Activated naive CD4-positive, alpha-beta T cell treated with anti-CD3 and anti-CD28 coated beads, Interleukin-2, amount 50 U/mL, for 24 hours (primary cell): ENCODE measurements around the gene GLIS1.

ENCODE experiments used
- H3K27ac Mint-ChIP-seq: one replicate; pipeline ENCODE4 v1.8.0; 2021; ENCODE audit warnings: mild to moderate bottlenecking, mixed read lengths
- H3K27me3 Mint-ChIP-seq: one replicate; pipeline ENCODE4 v1.8.0; 2021; ENCODE audit warnings: mixed read lengths
- H3K36me3 Mint-ChIP-seq: one replicate; pipeline ENCODE4 v1.8.0; 2021; ENCODE audit warnings: mixed read lengths
- H3K4me1 Mint-ChIP-seq: one replicate; pipeline ENCODE4 v1.8.0; 2021; ENCODE audit warnings: mixed read lengths
- H3K4me3 Mint-ChIP-seq: one replicate; pipeline ENCODE4 v1.8.0; 2021; ENCODE audit warnings: mild to moderate bottlenecking, mixed read lengths
- H3K9me3 Mint-ChIP-seq: one replicate; pipeline ENCODE4 v1.8.0; 2021; ENCODE audit warnings: mixed read lengths

GLIS1 gene

DNA sequence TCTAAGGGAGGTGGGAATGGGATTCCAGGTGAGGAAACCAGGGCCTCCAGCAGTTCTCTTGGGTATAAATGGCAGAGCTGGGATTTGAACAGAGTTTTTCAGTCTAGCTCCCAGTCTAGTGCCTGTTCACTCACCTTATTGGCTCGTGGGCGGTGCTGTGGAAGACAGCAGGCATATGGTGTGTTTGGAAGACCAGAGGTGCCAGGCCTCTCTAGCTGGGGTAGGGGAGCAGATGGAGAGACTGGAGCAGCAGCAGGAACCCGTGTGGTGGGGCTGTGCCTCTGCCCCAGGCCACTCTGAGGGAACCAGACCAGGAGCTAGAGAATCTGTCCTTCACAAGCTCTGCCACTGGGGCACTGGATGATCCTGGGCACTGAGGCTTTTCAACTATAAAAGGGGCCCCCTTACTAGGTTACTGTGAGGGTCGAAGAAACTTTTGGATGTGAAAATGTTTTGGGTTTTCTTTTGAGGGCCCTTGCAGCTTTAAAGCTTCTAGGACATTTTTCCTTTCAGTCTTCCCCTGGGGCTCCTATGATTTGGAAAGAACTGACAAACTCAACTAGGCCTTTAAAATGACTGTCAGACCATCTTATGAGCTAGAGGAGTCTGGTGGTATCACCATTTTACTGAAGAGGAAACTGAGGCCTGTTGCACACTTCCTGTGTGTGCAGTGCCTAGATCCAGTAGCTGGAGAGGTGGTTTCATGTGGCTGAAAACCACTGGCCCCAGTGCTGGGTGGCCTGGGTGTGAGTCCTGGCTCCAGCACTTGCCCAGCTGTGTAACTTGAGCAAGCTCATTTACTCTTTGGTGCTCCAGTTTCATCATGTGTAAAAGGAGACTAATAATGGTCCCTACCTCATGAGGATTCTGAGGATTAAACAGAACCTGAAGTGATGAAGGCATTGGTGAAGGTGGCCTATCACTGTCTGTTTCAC lies 273.7 kb downstream of the GLIS1 start:
- Mint-ChIP-seq H3K36me3 (no peaks in the 10 kb centered on the region), H3K27me3 (no peaks in the 10 kb centered on the region), H3K4me3 (no peak overlapping the region), H3K4me1 (no peaks in the 10 kb centered on the region), H3K9me3 (no peaks in the 10 kb centered on the region), H3K27ac (no peak overlapping the region)

DNA sequence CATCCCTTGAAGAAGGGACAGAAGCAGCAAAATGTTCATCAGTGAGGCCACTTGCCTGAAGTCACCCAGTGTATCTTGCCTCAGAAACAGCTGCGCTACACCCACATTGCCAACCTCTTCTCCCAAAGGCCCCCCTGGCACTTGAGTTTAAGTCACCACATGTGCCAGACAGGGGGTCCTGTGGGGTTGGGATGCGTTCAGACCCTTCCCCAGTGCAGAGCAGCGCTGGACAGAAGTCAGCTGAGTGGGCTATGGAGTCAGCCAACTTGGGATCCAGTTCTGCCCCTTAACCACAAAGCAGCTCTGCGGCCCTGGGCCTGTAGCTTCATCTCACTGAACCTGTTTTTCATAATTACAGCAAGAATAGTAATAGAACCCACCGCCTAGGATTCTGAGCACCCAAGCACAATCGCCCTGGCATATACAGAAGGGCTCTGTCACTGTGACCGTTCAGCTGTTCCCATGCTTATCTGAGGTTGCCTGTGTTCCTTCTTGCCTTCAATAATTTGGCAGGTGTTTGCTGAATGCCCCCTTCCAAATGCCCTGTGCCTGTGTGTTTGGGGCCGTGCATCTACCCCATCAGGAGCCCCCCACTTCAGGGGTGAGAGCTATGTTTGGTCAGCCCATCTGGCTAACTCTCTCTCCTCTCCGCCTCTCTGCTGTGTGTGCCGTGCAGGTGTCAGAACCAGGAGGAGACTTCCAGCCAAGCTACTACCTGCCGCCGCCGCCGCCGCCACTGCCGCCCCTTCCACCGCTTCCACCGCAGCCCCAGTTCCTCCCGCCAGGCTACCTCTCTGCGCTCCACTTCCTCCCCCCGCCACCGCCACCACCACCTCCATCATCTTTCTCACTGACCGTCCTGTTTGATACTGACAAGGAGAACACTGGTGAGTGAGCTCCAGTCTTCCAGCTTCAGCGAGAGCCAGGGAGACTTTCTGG lies 274.7 kb downstream of the GLIS1 start:
- Mint-ChIP-seq H3K27ac (no peak overlapping the region), H3K36me3 (no peaks in the 10 kb centered on the region), H3K9me3 (no peaks in the 10 kb centered on the region), H3K4me1 (no peaks in the 10 kb centered on the region), H3K27me3 (no peaks in the 10 kb centered on the region), H3K4me3 (no peak overlapping the region)

DNA sequence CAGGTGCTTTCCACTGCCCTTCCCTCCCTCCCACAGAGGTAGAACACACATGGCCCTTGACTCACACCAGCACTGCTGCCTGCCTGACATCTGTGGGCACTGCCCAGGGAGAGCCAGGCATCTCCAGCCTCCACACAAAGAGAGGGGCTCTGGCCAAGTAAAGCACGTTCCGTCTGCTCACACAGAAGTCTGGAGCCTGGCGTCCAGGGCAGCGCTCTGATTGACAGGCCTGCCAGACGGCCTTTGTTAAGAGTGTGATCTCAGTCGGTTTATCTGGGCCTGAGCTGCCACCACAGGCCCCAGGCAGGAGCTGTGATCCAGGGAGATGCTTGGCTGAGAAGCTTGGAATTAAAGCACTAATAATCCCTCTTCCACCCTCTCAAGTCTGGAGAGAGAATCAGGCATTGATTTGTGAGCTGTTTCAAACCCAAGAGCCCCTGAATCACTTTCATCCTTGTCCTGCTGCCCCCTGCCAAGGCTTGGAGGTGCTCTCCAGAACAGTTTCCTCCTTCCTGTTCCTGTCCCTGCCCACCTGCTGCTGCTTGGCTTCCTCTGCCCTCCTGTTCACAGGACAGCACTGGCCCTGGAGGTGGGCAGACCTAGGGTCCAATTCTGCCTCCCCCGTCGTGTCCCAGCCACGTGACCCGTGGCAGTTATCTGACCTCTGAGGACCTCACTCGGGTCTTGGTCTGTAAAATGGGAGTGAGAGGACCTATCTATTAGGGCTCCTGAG lies 276.0 kb downstream of the GLIS1 start:
- H3K4me3 Mint-ChIP-seq: no peak overlapping the region
- H3K27me3 Mint-ChIP-seq: no peaks in the 10 kb centered on the region
- no peaks in the 10 kb centered on the region for H3K36me3 Mint-ChIP-seq
- no peaks in the 10 kb centered on the region for H3K4me1 Mint-ChIP-seq
- H3K9me3 Mint-ChIP-seq: no peaks in the 10 kb centered on the region
- H3K27ac Mint-ChIP-seq: no peak overlapping the region

DNA sequence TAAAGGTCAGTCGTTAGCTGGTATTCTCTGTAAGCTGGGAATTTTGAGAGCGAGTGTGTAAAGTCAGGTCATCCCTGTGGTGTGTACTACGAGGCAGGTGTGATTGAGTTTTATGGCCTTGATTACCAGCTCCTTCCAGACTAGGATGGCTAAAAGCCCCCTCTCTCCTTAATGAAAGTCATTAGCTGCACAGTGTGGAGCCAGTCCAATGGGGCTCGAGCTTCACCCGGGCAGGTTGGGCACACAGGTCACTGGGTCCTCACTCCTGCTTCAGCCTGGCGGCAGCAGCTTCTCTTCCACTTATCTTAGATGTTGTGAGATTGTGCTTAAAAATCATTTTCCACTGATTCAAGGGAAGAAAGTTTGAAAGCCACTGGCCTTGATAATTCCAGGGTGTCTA lies 276.8 kb downstream of the GLIS1 start:
- no peak overlapping the region for H3K4me3 Mint-ChIP-seq
- no peaks in the 10 kb centered on the region for H3K4me1 Mint-ChIP-seq
- no peak overlapping the region for H3K27ac Mint-ChIP-seq
- H3K36me3 Mint-ChIP-seq: no peaks in the 10 kb centered on the region
- no peaks in the 10 kb centered on the region for H3K9me3 Mint-ChIP-seq
- H3K27me3 Mint-ChIP-seq: peaks cover 2% of the 10 kb centered on the region

DNA sequence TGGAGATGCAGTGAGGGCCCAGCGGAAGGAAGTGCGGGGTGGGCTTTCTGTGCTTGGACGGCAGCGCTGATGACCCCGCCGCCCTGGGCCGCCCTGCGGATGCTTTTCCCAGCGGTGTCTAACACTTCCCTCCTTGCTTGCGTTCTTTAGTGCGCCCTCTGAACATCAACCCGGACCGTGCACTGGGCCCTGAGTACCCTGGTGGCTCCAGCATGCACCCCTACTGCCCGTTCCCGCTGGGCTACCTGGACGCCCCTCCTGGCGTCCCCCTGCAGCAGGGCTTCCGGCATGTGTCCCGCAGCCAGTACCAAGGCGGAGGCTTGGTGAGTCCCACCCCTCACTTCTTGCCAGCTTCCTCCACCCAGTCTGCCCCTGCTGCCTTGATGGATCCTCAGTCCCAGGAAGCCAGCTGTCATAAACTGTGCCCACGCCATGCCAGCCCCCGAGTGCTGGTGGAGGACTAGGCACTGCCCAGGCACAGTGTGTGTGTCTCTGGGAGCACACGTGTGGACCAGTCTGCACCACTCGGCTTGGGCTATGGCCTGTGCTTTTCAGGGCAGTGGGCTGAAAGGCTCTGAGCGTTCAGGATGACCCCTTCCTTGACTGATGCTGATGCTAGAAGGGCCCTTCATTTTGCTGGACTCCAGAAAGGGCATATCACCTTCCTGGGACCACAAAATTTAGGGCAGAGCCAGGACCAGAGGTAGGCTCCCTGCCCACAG lies 277.5 kb downstream of the GLIS1 start:
- H3K27ac Mint-ChIP-seq: no peak overlapping the region
- H3K27me3 Mint-ChIP-seq: peaks cover 4% of the 10 kb centered on the region
- no peak overlapping the region for H3K4me3 Mint-ChIP-seq
- H3K36me3 Mint-ChIP-seq: no peaks in the 10 kb centered on the region
- no peaks in the 10 kb centered on the region for H3K4me1 Mint-ChIP-seq
- no peaks in the 10 kb centered on the region for H3K9me3 Mint-ChIP-seq

DNA sequence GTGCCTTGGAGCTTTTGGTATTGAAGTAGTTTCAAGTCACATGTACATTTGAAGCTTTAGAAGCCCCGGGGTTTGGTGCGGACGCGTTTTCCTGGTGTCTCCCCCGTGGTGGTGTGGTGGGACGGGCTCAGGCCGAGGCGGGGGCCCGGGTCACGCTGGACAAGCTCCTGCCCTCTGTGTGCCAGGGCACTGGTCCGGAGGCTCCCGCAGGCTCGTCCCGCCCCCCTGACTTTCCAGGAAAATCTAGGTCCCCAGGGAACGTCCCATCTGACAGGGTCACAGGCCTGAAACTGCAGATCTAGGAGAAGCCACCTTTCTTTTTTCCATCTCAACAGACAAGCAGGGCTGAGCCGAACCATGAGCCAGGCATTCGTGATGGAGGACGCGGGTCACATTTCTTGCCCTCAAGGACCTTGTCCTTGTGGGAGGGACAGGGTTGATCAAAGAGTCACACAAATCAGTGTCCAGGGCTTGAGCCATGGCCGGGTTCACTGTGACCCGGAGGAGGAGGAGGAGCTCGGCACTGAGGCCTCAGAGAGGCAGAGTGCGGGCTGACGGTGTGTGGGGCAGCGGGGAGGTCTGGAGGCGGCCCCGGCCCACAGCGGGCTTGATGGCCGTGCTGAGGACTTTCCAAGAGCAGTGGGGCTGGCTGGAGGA lies 278.2 kb downstream of the GLIS1 start:
- Mint-ChIP-seq H3K36me3 (no peaks in the 10 kb centered on the region), H3K4me3 (no peak overlapping the region), H3K27me3 (peaks cover 4% of the 10 kb centered on the region), H3K9me3 (no peaks in the 10 kb centered on the region), H3K4me1 (no peaks in the 10 kb centered on the region), H3K27ac (no peak overlapping the region)

DNA sequence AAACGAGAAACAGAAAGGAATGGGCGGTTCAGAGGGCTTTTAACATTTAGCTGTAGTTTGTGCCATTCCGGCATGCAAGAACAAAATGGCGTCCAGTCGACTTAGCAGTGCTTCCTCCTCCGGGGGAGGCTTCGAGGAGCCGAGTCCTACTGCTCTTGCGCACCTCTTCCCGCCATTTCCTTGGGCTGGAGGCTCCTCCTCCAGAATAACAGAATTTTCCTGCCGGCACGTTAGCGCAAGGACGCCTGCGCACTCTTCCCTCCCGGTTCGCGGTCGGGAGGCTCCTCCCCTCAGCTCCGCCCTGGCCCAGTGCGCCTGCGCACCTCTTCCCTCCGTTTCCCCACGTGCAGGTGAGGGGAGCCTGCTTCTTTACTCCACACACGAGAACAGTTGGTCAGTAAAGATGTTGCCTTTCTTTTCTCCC lies 278.7 kb downstream of the GLIS1 start:
- no peak overlapping the region for H3K4me3 Mint-ChIP-seq
- H3K27ac Mint-ChIP-seq: no peak overlapping the region
- no peaks in the 10 kb centered on the region for H3K4me1 Mint-ChIP-seq
- H3K9me3 Mint-ChIP-seq: no peaks in the 10 kb centered on the region
- peaks cover 4% of the 10 kb centered on the region for H3K27me3 Mint-ChIP-seq
- no peaks in the 10 kb centered on the region for H3K36me3 Mint-ChIP-seq

DNA sequence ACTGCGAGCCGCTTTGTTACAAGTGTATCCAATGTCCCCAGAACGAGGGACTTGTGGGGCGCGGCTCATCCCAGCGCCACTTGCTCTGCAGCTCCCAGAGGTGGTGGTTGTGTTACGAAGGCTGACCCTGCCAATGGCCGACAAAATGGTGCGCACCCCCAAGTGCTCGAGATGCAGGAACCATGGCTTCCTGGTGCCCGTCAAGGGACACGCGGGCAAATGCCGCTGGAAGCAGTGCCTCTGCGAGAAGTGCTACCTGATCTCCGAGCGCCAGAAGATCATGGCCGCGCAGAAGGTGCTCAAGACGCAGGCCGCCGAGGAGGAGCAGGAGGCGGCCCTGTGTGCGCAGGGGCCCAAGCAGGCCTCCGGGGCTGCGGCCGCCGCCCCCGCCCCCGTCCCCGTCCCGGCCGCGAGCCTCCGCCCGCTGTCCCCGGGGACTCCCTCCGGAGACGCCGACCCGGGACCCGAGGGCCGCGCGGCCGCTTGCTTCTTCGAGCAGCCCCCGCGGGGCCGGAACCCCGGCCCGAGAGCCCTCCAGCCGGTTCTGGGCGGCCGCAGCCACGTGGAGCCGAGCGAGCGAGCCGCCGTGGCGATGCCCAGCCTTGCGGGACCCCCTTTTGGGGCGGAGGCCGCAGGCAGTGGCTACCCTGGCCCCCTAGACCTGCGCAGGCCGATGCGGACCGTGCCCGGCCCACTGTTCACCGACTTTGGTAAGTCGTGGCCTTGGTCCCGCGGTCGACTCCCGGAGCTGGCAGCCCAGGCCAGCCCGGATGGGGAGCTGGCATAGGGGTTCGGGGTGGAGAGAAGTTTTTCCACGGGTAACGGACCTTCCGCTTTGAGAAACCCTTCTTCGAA lies 279.4 kb downstream of the GLIS1 start, which contains the start of gene DMRTB1:
Gene DMRTB1, plus strand, starts transcription at position 79 of the 855 bp plus-strand sequence. Its CDS starts 55 bp downstream, at position 134.
- Mint-ChIP-seq H3K9me3 (no peaks in the 10 kb centered on the region), H3K4me1 (no peaks in the 10 kb centered on the region), H3K27ac (no peak within 1 kb of the TSS), H3K27me3 (peaks cover 4% of the 10 kb centered on the region), H3K4me3 (no peak within 1 kb of the TSS), H3K36me3 (no peaks in the 10 kb centered on the region)

DNA sequence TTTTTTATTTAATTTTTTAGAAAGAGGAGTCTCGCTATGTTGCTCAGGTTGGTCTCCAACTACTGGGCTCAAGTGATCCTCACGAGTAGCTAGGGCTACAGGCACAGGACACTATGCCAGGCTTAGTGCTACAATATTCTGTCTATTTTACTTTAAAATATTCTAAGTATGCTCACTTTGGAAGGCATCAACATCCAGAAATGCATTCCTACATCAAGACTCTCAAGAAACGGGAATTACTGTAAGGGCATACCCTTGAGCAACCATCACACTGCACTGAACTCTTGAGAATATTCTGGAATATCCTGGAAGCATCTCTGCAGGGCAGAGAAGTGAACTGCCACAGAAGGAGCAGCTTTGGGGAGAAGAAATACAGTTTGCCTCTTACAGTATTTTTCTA lies 280.3 kb downstream of the GLIS1 start:
- no peak overlapping the region for H3K27ac Mint-ChIP-seq
- no peaks in the 10 kb centered on the region for H3K9me3 Mint-ChIP-seq
- peaks cover 4% of the 10 kb centered on the region for H3K27me3 Mint-ChIP-seq
- no peaks in the 10 kb centered on the region for H3K36me3 Mint-ChIP-seq
- H3K4me1 Mint-ChIP-seq: no peaks in the 10 kb centered on the region
- H3K4me3 Mint-ChIP-seq: no peak overlapping the region
